Measurements from ENCODE around the gene MOB3B. TPM values are rescaled to one million over a fixed set of nuclear protein-coding genes. Genes with fewer than 3 reads are reported as not detected.

Gene MOB3B
- total and polyA plus RNA-seq, 11 donors, result 0.42 to 2.8 (median 1.8) TPM

DNA sequence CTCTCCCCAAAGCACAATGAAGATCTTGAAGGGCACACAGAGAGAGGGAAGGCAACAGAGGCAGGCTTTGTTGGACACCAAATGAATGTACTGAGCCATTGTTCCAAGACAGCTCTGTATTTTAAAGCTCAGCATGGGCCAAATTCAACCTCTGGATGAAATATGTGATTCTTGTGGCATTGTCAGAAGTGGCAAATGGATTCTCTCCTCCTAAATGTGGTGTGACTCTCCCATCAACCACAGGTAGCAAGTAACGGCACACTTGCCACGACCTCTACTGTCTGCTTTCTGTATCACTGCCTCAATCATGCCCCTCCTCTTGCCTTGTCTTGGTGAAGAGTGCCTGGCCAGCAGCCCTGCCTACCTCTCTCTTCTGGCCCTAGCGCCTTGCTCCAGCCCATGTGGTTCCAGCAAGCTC is 6.1 kb upstream of the MOB3B start:
- TF ChIP-seq, protein P1, sequence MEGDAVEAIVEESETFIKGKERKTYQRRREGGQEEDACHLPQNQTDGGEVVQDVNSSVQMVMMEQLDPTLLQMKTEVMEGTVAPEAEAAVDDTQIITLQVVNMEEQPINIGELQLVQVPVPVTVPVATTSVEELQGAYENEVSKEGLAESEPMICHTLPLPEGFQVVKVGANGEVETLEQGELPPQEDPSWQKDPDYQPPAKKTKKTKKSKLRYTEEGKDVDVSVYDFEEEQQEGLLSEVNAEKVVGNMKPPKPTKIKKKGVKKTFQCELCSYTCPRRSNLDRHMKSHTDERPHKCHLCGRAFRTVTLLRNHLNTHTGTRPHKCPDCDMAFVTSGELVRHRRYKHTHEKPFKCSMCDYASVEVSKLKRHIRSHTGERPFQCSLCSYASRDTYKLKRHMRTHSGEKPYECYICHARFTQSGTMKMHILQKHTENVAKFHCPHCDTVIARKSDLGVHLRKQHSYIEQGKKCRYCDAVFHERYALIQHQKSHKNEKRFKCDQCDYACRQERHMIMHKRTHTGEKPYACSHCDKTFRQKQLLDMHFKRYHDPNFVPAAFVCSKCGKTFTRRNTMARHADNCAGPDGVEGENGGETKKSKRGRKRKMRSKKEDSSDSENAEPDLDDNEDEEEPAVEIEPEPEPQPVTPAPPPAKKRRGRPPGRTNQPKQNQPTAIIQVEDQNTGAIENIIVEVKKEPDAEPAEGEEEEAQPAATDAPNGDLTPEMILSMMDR (IDR thresholded peaks at IDR 0.05), result no peak
- TF ChIP-seq POLR2A (IDR thresholded peaks at IDR 0.05), result no peak
- Histone ChIP-seq H3K27ac (no peak overlapping the region), H3K4me3 (no peak overlapping the region), H3K4me1 (peaks cover 0 to 43% (median 16%) of the 10 kb centered on the region in 12 donors), H3K27me3 (no peaks in the 10 kb centered on the region), H3K36me3 (peaks cover 0 to 12% (median 2%) of the 10 kb centered on the region in 9 donors), H3K9me3 (no peaks in the 10 kb centered on the region)
- DNase-seq (no peak), ATAC-seq (no peak)
- 72 to 83% (median 77%) methylated on average over 3 of the region's 3 CpGs for WGBS, 4 donors
- intact Hi-C loops (cut with DNase I), result no loop called here

DNA sequence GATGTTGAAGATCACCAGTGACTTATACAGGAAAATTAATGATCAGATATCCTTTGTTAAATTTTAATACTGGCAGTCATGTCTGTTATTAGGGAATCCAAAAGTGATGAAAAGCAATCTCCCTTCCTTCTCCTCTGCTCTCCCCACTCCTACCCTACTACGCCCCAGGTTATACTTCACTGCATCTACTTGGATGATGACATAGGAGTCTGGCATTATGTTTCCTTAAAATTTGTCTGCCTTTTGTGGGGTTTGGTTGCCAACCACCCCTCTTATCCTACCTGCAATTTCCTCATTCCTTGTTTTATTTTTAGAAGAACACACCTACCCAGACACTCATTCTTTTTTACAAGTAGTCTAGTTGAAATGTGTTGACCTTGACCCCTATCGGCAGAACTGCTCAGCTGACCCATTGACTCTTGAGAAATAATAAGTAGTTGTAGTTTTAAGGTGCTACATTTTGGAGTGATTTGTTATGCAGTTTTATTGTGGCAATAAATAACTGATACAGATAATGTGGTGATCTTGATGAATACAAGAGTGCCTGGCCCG is 5.1 kb upstream of the MOB3B start:
- 79 to 92% (median 84%) methylated on average over 3 of the region's 3 CpGs for WGBS, 4 donors
- H3K27me3 ChIP-seq, result no peaks in the 10 kb centered on the region
- H3K4me3 ChIP-seq, result no peak overlapping the region
- no peak for DNase-seq
- H3K27ac ChIP-seq, result peak overlapping the region in 3 of 12 donors; percentile 16 to 48 (median 44)
- H3K9me3 ChIP-seq, result no peaks in the 10 kb centered on the region
- H3K36me3 ChIP-seq, result peaks cover 0 to 12% (median 2%) of the 10 kb centered on the region in 9 donors
- peaks cover 0 to 37% (median 8%) of the 10 kb centered on the region in 12 donors for H3K4me1 ChIP-seq
- TF ChIP-seq, protein P1 (IDR thresholded peaks at IDR 0.05), result no peak
- TF ChIP-seq POLR2A (IDR thresholded peaks at IDR 0.05), result no peak
- intact Hi-C loops (cut with DNase I), result loop anchor here in 1 of 10 donors (5.0 kb wide), 1 partner anchor 122 kb away; no protein-coding TSS in a partner anchor
- ATAC-seq, result no peak

DNA sequence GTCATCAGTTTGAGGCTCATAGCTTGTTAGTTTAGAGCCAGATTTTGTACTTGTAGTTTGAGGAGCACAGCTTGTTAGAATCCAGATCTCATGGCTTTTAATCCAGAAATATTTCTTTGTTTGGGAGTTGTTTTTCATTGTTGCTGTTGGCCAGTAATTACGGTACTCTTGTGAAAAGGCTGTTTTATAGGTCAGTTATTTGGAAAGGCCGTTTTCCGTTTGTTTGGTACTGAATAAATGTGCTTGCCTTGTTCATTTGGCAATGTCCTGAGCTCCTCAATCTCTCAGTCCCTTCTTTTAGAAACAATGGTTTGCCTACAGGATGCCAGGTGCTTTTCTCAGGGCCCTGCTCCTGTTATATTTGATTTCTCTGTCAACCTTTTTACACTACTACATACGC is 4.5 kb upstream of the MOB3B start:
- intact Hi-C loops (cut with DNase I), result loop anchor here in 1 of 10 donors (5.0 kb wide), 1 partner anchor 122 kb away; no protein-coding TSS in a partner anchor
- no peak overlapping the region for H3K4me3 ChIP-seq

DNA sequence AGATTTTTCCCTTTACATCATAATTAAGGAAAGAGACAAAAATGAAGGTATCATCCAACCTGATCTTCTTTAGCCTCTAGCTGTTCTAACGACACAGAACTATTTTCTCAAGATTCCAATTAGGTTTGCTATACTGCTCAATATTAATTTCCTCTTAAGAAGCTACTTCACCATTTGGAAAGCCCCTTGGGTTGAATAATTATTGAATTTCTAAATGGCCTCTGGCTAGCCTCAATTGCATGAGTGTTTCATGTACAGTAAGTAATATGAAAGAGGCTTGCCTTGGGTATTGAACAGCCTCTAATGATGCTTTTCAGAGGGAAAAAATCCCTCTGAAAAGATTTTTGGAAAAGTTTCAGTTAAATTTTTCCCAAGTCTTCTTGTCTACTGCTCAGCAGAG is 3.7 kb upstream of the MOB3B start:
- Histone ChIP-seq H3K27me3 (no peaks in the 10 kb centered on the region), H3K27ac (peak overlapping the region in 1 of 12 donors; percentile 18), H3K36me3 (peaks cover 0 to 12% (median 2%) of the 10 kb centered on the region in 9 donors), H3K4me1 (peaks cover 0 to 30% (median 5%) of the 10 kb centered on the region in 12 donors), H3K9me3 (no peaks in the 10 kb centered on the region), H3K4me3 (no peak overlapping the region)
- ATAC-seq (no peak), DNase-seq (no peak)
- intact Hi-C loops (cut with DNase I), result loop anchor here in 1 of 10 donors (5.0 kb wide), 1 partner anchor 121 kb away; no protein-coding TSS in a partner anchor
- TF ChIP-seq, protein P1 (IDR thresholded peaks at IDR 0.05), result no peak
- TF ChIP-seq POLR2A (IDR thresholded peaks at IDR 0.05), result no peak
- WGBS, 4 donors, result 91 to 97% (median 93%) methylated on average over 1 of the region's 1 CpG

More for the DNA sequence above, 4.5 kb upstream of the MOB3B start:
- no peaks in the 10 kb centered on the region for H3K9me3 ChIP-seq
- ATAC-seq (no peak), DNase-seq (no peak)
- no peaks in the 10 kb centered on the region for H3K27me3 ChIP-seq
- peaks cover 0 to 32% (median 5%) of the 10 kb centered on the region in 12 donors for H3K4me1 ChIP-seq
- peaks cover 0 to 12% (median 2%) of the 10 kb centered on the region in 9 donors for H3K36me3 ChIP-seq
- WGBS, 4 donors, result 48 to 71% (median 58%) methylated on average over 4 of the region's 4 CpGs
- peak overlapping the region in 4 of 12 donors; percentile 16 to 48 (median 31) for H3K27ac ChIP-seq
- TF ChIP-seq, protein P1 (IDR thresholded peaks at IDR 0.05), result no peak
- no peak for TF ChIP-seq POLR2A (IDR thresholded peaks at IDR 0.05)
